ENCODE data around the gene TMEM135.

The TMEM135 gene

GRCh38 chr11:87059596-87060390 lies 22.1 kb downstream of the TMEM135 start:
- H3K9me3 Mint-ChIP-seq = peaks cover 10% of the 10 kb centered on the region
- H3K27ac Mint-ChIP-seq = peak overlapping the region; percentile 43
- no peak for TF ChIP-seq CTCF (IDR thresholded peaks at IDR 0.05)
- H3K36me3 Mint-ChIP-seq (ENCODE audit: low read depth) = peaks cover 41% of the 10 kb centered on the region
- no peaks in the 10 kb centered on the region for H3K4me1 Mint-ChIP-seq
- H3K27me3 Mint-ChIP-seq (ENCODE audit: low read depth, poor library complexity) = no peaks in the 10 kb centered on the region
- DNase-seq = no peak
- no peak overlapping the region for H3K4me3 Mint-ChIP-seq

GRCh38 chr11:87061766-87062165 lies 24.0 kb downstream of the TMEM135 start:
- Mint-ChIP-seq H3K9me3 (peaks cover 10% of the 10 kb centered on the region), H3K4me1 (no peaks in the 10 kb centered on the region), H3K27me3 (ENCODE audit: low read depth, poor library complexity) (no peaks in the 10 kb centered on the region), H3K27ac (no peak overlapping the region), H3K36me3 (ENCODE audit: low read depth) (peaks cover 37% of the 10 kb centered on the region), H3K4me3 (no peak overlapping the region)
- TF ChIP-seq CTCF (IDR thresholded peaks at IDR 0.05) = no peak
- no peak for DNase-seq

DNA sequence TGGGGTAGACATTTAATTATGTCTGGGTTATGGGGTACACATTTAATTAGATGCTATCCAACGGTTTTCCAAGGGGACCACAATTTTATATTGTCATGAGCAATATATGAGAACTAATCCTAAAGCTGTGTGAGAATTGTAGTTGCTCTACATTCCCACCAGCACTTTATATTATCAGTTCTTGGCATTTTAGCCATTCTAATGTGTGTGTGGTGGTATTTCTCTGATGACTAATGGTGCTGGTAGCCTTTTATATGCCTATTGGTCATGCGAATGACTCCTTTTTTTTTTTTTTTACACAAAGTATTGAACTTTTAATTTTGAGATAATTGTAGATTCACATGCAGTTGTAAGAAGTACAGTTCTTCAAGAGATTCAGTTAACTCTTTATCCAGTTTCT lies 26.2 kb downstream of the TMEM135 start:
- no peak for DNase-seq
- no peak for TF ChIP-seq CTCF (IDR thresholded peaks at IDR 0.05)

DNA sequence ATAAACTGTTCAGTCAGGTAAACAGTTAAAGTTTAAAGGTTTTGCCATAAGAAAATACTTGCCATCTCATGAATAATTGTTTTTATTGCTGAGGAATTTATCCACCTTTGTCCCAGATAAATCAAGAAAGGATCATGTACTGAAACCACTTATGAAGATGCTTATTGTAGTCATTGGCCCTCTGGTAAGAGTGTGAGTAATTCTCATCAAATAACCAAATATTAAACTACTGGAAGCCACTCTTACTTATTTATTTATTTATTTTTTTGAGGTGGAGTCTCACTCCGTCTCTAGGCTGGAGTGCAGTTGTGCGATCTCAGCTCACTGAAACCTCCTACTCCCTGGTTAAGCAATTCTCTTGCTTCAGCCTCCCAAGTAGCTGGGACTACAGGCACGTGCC lies 35.1 kb downstream of the TMEM135 start:
- no peak overlapping the region for H3K27ac Mint-ChIP-seq
- H3K4me3 Mint-ChIP-seq = no peak overlapping the region
- H3K4me1 Mint-ChIP-seq = no peaks in the 10 kb centered on the region
- H3K9me3 Mint-ChIP-seq = peaks cover under 1% of the 10 kb centered on the region
- no peak for TF ChIP-seq CTCF (IDR thresholded peaks at IDR 0.05)
- no peaks in the 10 kb centered on the region for H3K27me3 Mint-ChIP-seq (ENCODE audit: low read depth, poor library complexity)
- no peak for DNase-seq
- H3K36me3 Mint-ChIP-seq (ENCODE audit: low read depth) = peaks cover 63% of the 10 kb centered on the region

More for the DNA sequence above, 26.2 kb downstream of the TMEM135 start:
- H3K4me1 Mint-ChIP-seq = no peaks in the 10 kb centered on the region
- H3K36me3 Mint-ChIP-seq (ENCODE audit: low read depth) = peaks cover 38% of the 10 kb centered on the region
- no peak overlapping the region for H3K4me3 Mint-ChIP-seq
- H3K27me3 Mint-ChIP-seq (ENCODE audit: low read depth, poor library complexity) = no peaks in the 10 kb centered on the region
- H3K27ac Mint-ChIP-seq = no peak overlapping the region
- peaks cover 15% of the 10 kb centered on the region for H3K9me3 Mint-ChIP-seq

GRCh38 chr11:87076260-87076783 lies 38.6 kb downstream of the TMEM135 start:
- DNase-seq = no peak
- H3K4me1 Mint-ChIP-seq = no peaks in the 10 kb centered on the region
- no peak overlapping the region for H3K27ac Mint-ChIP-seq
- TF ChIP-seq CTCF (IDR thresholded peaks at IDR 0.05) = no peak
- H3K36me3 Mint-ChIP-seq (ENCODE audit: low read depth) = peaks cover 46% of the 10 kb centered on the region
- no peaks in the 10 kb centered on the region for H3K9me3 Mint-ChIP-seq
- H3K4me3 Mint-ChIP-seq = no peak overlapping the region
- H3K27me3 Mint-ChIP-seq (ENCODE audit: low read depth, poor library complexity) = no peaks in the 10 kb centered on the region
